HepG2 (cell line): Measurements from ENCODE around the gene MSI2. TPM values are rescaled to one million over a fixed set of nuclear protein-coding genes. Genes with fewer than 3 reads are reported as not detected.

Experiments
- ATAC-seq: fragments of 200-7000 bp; cut with Tn5 transposase; 3 replicates; pipeline ENCODE4 v1.9.1; 2020; ENCODE audit warnings: mild to moderate bottlenecking, moderate library complexity
- BruUV-seq: library from RNA; stranded (reverse); fragments of 400-500 nt; replicated peaks from 2 replicates; lab custom pipeline; 2021; lab: Mats Ljungman, UMichigan
- CTCF ChIA-PET: fragments of 300-600 bp; formaldehyde crosslinking; extraction: SDS; loops from one replicate; lab custom pipeline; 2021; ENCODE audit warnings: low total read pairs, inconsistent platforms, low intra/inter-chr PET ratio; lab: Yijun Ruan, JAX
- POLR2A ChIA-PET: fragments of 350-600 bp; sonication (Branson Sonifier 250); formaldehyde crosslinking; loops from one replicate; lab custom pipeline; 2020; ENCODE audit warnings: antibody characterized with exemption, inconsistent platforms; lab: Yijun Ruan, JAX
- DNase-seq: peaks from one replicate; pipeline ENCODE4 v3.0.0-alpha.2; 2015; ENCODE audit warnings: low spot score
- FAIRE-seq: peaks from 3 replicates; lab custom pipeline; 2011; peaks lifted over from hg19 to GRCh38; lab: Jason Lieb, UNC
- H2AFZ ChIP-seq: one replicate; pipeline ENCODE4 v1.6.1; 2011; ENCODE audit warnings: low read length, inconsistent platforms
- H3K27ac ChIP-seq: fragments of 300-600 bp; 3 replicates; pipeline ENCODE4 v1.8.0; 2011; ENCODE audit warnings: mixed run types, mild to moderate bottlenecking, mixed read lengths, low read length, inconsistent platforms; ENCODE audit not compliant: insufficient read depth; ENCODE audit errors: extremely low read length
- H3K27me3 ChIP-seq, 2 experiments: fragments of 200-600 bp in 1 of 2; 2 replicates in 1 of 2; 3 replicates in 1 of 2; pipeline versions ENCODE4 v1.6.0 to v1.8.0; 2011; ENCODE audit warnings: low read length in 2 of 2, mild to moderate bottlenecking in 2 of 2, moderate library complexity in 2 of 2, inconsistent platforms in 1 of 2; ENCODE audit not compliant: insufficient read depth in 2 of 2, control insufficient read depth in 1 of 2
- H3K36me3 ChIP-seq, 2 experiments: fragments of 200-600 bp in 1 of 2; replicated peaks in 1 of 2; 2 replicates in 1 of 2; 3 replicates in 1 of 2; pipeline versions ENCODE4 v1.5.1 to v1.8.0; 2011; ENCODE audit warnings: low read length in 2 of 2, inconsistent platforms in 1 of 2; ENCODE audit not compliant: insufficient read depth in 2 of 2, control insufficient read depth in 1 of 2
- H3K4me1 ChIP-seq: 2 replicates; pipeline ENCODE4 v1.5.1; 2012; ENCODE audit warnings: low read length, inconsistent platforms; ENCODE audit not compliant: insufficient read depth
- H3K4me2 ChIP-seq: 2 replicates; pipeline ENCODE4 v1.6.0; 2011; ENCODE audit warnings: low read depth, low read length, inconsistent platforms
- H3K4me3 ChIP-seq, 3 experiments: fragments of 200-600 bp in 1 of 3; sonication (generic), shearing (Covaris generic) in 1 of 3; replicated peaks in 1 of 3; 2 replicates each; pipeline ENCODE4 v1.5.1; 2011 to 2016; ENCODE audit warnings: low read length in 3 of 3, inconsistent platforms in 2 of 3, low read depth in 2 of 3, mild to moderate bottlenecking in 2 of 3, control low read depth in 1 of 3, mixed read lengths in 1 of 3; ENCODE audit not compliant: insufficient read depth in 1 of 3
- H3K79me2 ChIP-seq: one replicate; pipeline ENCODE4 v1.6.1; 2011; ENCODE audit warnings: low read length, inconsistent platforms; ENCODE audit not compliant: insufficient read depth
- H3K9ac ChIP-seq: 2 replicates; pipeline ENCODE4 v1.6.0; 2011; ENCODE audit warnings: mild to moderate bottlenecking, low read depth, low read length, inconsistent platforms; ENCODE audit not compliant: insufficient read depth
- H3K9me3 ChIP-seq: 2 replicates; pipeline ENCODE4 v1.5.1; 2012; ENCODE audit warnings: mild to moderate bottlenecking, low read length
- H4K20me1 ChIP-seq: 2 replicates; pipeline ENCODE4 v1.6.0; 2011; ENCODE audit warnings: inconsistent platforms, mild to moderate bottlenecking, low read length, moderate library complexity; ENCODE audit not compliant: insufficient read depth
- E2F2 ChIP-seq: sonication (generic); formaldehyde crosslinking; IDR thresholded peaks from 2 replicates; pipeline ENCODE4 v1.4.0; 2020; ENCODE audit warnings: missing genetic modification reagents, borderline replicate concordance
- EED ChIP-seq: sonication (generic); formaldehyde crosslinking; IDR thresholded peaks from 2 replicates; pipeline ENCODE4 v1.5.0; 2020; ENCODE audit warnings: mild to moderate bottlenecking, missing genetic modification reagents
- HDAC2 ChIP-seq: sonication (generic); formaldehyde crosslinking; IDR thresholded peaks from 2 replicates; pipeline ENCODE4 v1.4.0; 2020; ENCODE audit warnings: missing genetic modification reagents
- IRF1 ChIP-seq: sonication (generic); formaldehyde crosslinking; IDR thresholded peaks from 2 replicates; pipeline ENCODE4 v1.4.0; 2020; ENCODE audit warnings: low read depth, mild to moderate bottlenecking, missing genetic modification reagents
- LBX2 ChIP-seq: sonication (generic); formaldehyde crosslinking; IDR thresholded peaks from 2 replicates; pipeline ENCODE4 v1.5.0; 2020; ENCODE audit warnings: missing genetic modification reagents, mild to moderate bottlenecking, borderline replicate concordance
- MED1 ChIP-seq: sonication (generic); formaldehyde crosslinking; IDR thresholded peaks from 2 replicates; pipeline ENCODE4 v1.4.0; 2020; ENCODE audit warnings: missing genetic modification reagents
- NR2F6 ChIP-seq, 2 experiments: IDR thresholded peaks; 2 replicates each; pipeline ENCODE4 v1.6.1; 2016; ENCODE audit warnings: antibody characterized with exemption in 1 of 2, mild to moderate bottlenecking in 1 of 2
- PHF21A ChIP-seq: sonication (generic); formaldehyde crosslinking; IDR thresholded peaks from 2 replicates; pipeline ENCODE4 v1.5.0; 2020; ENCODE audit warnings: mild to moderate bottlenecking, missing genetic modification reagents
- PRDM10 ChIP-seq: sonication (generic); formaldehyde crosslinking; IDR thresholded peaks from 2 replicates; pipeline ENCODE4 v1.4.0; 2020; ENCODE audit warnings: low read depth, missing genetic modification reagents
- RCOR2 ChIP-seq: IDR thresholded peaks from 2 replicates; pipeline ENCODE4 v1.6.1; 2016; ENCODE audit warnings: missing biosample characterization, missing genetic modification reagents
- SALL1 ChIP-seq: sonication (generic); formaldehyde crosslinking; IDR thresholded peaks from 2 replicates; pipeline ENCODE4 v1.8.0; 2022; ENCODE audit warnings: mild to moderate bottlenecking, missing genetic modification reagents
- TEF ChIP-seq: sonication (generic); formaldehyde crosslinking; IDR thresholded peaks from 2 replicates; pipeline ENCODE4 v1.5.0; 2020; ENCODE audit warnings: missing genetic modification reagents
- XBP1 ChIP-seq: sonication (generic); formaldehyde crosslinking; IDR thresholded peaks from 2 replicates; pipeline ENCODE4 v1.5.0; 2020; ENCODE audit warnings: missing genetic modification reagents
- ZNF264 ChIP-seq: sonication (generic); formaldehyde crosslinking; IDR thresholded peaks from 2 replicates; pipeline ENCODE4 v1.4.0; 2020; ENCODE audit warnings: missing genetic modification reagents
- ZNF34 ChIP-seq: sonication (generic); formaldehyde crosslinking; IDR thresholded peaks from 2 replicates; pipeline ENCODE4 v1.4.0; 2020; ENCODE audit warnings: mild to moderate bottlenecking, missing genetic modification reagents, borderline replicate concordance
- ZSCAN25 ChIP-seq: sonication (generic); formaldehyde crosslinking; IDR thresholded peaks from 2 replicates; pipeline ENCODE4 v1.8.0; 2022; ENCODE audit warnings: mild to moderate bottlenecking, missing genetic modification reagents
- WGBS: methylation state at CpG from one replicate; pipeline ENCODE4 v1.1.6; 2017; ENCODE audit warnings: low lambda C conversion rate; 5-methylcytosine and 5-hydroxymethylcytosine counted together
- in situ Hi-C: cut with HindIII; loops from 2 replicates; pipeline ENCODE4 v1.10.0; 2017; ENCODE audit warnings: low pct_unique_long_range_greater_than_20kb; ENCODE audit not compliant: extremely low pct_ligation_motif_present
- intact Hi-C: fragments of 100-400 bp; cut with micrococcal nuclease; formaldehyde crosslinking; loops from one replicate; pipeline ENCODE4 v1.10.0; 2022; ENCODE audit not compliant: unreplicated experiment
- polyA plus RNA-seq, 8 experiments: library from polyadenylated mRNA; depleted of rRNA in 3 of 8; stranded (reverse) in 7 of 8; unstranded in 1 of 8; fragments of >200 nt; fragmentation: Illumina TruSeq in 4 of 8; extraction: Trizol in 4 of 8; gene quantifications; 2 replicates each; pipeline versions ENCODE4 v1.2.1 to v1.2.3, GENCODE V29; 2011 to 2016; ENCODE audit warnings: low read depth in 4 of 8, missing spikeins in 1 of 8, mixed read lengths in 1 of 8; ENCODE audit not compliant: insufficient read depth in 1 of 8
- total RNA-seq, 5 experiments: library from RNA; depleted of rRNA; stranded (reverse); fragments of >200 nt; fragmentation: Illumina TruSeq; extraction: Trizol; gene quantifications; 2 replicates each; pipeline ENCODE4 v1.2.3, GENCODE V29; 2016; ENCODE audit warnings: low read depth in 1 of 5

Gene MSI2
- total and polyA plus RNA-seq, 2 of the 13 experiments (the other 11 are each of a cell fraction or from before 2014, with no cell fraction given) = 77.5 to 78.4 TPM

- in situ Hi-C loops = no loop called here
- peak; percentile 67 for FAIRE-seq
- H3K4me2 ChIP-seq = peak overlapping the region; percentile 69
- TF ChIP-seq LBX2 (CRISPR knock-in tag) = no peak
- TF ChIP-seq SALL1 = peak; percentile 42; the same call in 1 of the 2 replicates
- TF ChIP-seq RCOR2 (CRISPR knock-in tag) = 0 out of 2 replicates have a peak, but pooled peaks have one; percentile 16
- 0 out of 2 replicates have a peak, but pooled peaks have one; percentile 26 for TF ChIP-seq HDAC2 (CRISPR knock-in tag)
- TF ChIP-seq ZNF264 = peak; percentile 82; the same call in 1 of the 2 replicates
- no peak for TF ChIP-seq E2F2
- TF ChIP-seq EED = peak; percentile 31; the same call in 1 of the 2 replicates
- TF ChIP-seq XBP1 (CRISPR knock-in tag) = no peak
- peak; percentile 64; the same call in 1 of the 2 replicates for TF ChIP-seq PHF21A (CRISPR knock-in tag)
- TF ChIP-seq TEF (CRISPR knock-in tag) = no peak
- TF ChIP-seq NR2F6 (IDR thresholded peaks at IDR 0.05) = no peak; the same call in 1 of the 2 replicates
- TF ChIP-seq NR2F6 (CRISPR knock-in tag; IDR thresholded peaks at IDR 0.05) = 0 out of 2 replicates have a peak, but pooled peaks have one; percentile 30
- 0 out of 2 replicates have a peak, but pooled peaks have one; percentile 18 for TF ChIP-seq PRDM10 (CRISPR knock-in tag)
- no peak for TF ChIP-seq IRF1 (CRISPR knock-in tag)
- peak; percentile 42; the same call in 1 of the 2 replicates for TF ChIP-seq MED1 (CRISPR knock-in tag)
- TF ChIP-seq ZNF34 (CRISPR knock-in tag) = no peak
- peak; percentile 87 for TF ChIP-seq ZSCAN25
These were observed 275.6 kb downstream of the MSI2 start for GRCh38 chr17:57531648-57532504.

More at GRCh38 chr17:57531648-57532504, 275.6 kb downstream of the MSI2 start:
- H3K4me3 ChIP-seq = peak overlapping the region in 1 of 3 experiments; percentile 34; a peak in 1 of 6 replicates
- H4K20me1 ChIP-seq = no peaks in the 10 kb centered on the region
- ATAC-seq = peak; percentile 81
- WGBS = 54% methylated on average over 17 of the region's 19 CpGs
- H2AFZ ChIP-seq = no peak overlapping the region
- no TSS peak for BruUV-seq
- no peaks in the 10 kb centered on the region for H3K9me3 ChIP-seq
- ChIA-PET POLR2A (interaction anchor here (1.0 to 4.0 kb wide), 4 partner anchors 10 to 46 kb away, joined by 4 to 27 read pairs (median 6); no protein-coding TSS in a partner anchor), CTCF (no interaction called here)
- H3K36me3 ChIP-seq = peaks cover 9 to 16% of the 10 kb centered on the region in 2 experiments; a peak in 4 of 5 replicates
- peaks cover 2% of the 10 kb centered on the region for H3K79me2 ChIP-seq
- intact Hi-C loops = no loop called here
- H3K27ac ChIP-seq = peak overlapping the region; percentile 54
- peak; percentile 78 for DNase-seq
- peak overlapping the region; percentile 42 for H3K9ac ChIP-seq
- no peaks in the 10 kb centered on the region for H3K27me3 ChIP-seq
- peaks cover 97% of the 10 kb centered on the region for H3K4me1 ChIP-seq
